ENCODE data around the gene TGFBR2. TPM values are rescaled to one million over a fixed set of nuclear protein-coding genes. Genes with fewer than 3 reads are reported as not detected.

TGFBR2 gene
- total RNA-seq (2014; rRNA removed; shearing (Covaris generic); ENCODE audit: low replicate concordance) = not detected in 2 replicates

DNA sequence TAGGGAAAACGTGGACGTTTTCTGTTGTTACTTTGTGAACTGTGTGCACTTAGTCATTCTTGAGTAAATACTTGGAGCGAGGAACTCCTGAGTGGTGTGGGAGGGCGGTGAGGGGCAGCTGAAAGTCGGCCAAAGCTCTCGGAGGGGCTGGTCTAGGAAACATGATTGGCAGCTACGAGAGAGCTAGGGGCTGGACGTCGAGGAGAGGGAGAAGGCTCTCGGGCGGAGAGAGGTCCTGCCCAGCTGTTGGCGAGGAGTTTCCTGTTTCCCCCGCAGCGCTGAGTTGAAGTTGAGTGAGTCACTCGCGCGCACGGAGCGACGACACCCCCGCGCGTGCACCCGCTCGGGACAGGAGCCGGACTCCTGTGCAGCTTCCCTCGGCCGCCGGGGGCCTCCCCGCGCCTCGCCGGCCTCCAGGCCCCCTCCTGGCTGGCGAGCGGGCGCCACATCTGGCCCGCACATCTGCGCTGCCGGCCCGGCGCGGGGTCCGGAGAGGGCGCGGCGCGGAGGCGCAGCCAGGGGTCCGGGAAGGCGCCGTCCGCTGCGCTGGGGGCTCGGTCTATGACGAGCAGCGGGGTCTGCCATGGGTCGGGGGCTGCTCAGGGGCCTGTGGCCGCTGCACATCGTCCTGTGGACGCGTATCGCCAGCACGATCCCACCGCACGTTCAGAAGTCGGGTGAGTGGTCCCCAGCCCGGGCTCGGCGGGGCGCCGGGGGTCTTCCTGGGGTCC, at the start of gene TGFBR2:
TGFBR2 (plus strand) TSS at position 301 of the 731 bp plus-strand sequence; CDS start at position 584, 283 bp downstream.
- H3K9ac ChIP-seq (ENCODE audit: low read length) = no peak within 1 kb of the TSS

DNA sequence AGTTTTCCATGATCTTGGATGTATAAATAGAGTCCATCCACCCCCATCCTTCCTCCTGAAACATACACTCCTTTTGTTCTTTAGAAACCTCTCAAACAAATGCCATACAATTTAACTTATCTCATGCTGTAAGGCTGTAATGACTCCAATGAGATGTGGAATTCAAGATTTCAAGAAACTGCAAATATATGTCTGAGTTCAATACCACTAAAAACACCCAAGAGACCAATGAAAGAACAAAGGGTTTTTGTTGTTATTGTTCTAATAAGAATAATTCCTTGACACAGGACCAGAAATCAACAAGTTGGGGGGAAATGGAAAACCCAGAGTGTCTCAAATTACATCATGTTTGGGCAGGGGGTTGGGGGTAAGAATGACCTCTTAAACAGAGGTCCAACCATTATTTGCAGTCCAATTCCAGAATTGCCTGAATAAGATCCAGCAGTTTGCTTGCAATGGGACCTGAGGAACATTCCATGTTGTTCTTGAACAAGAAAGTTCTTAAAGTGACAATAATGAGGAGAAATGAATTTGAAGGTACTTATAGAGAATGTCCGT, 48.6 kb upstream of the TGFBR2 start:
- no peak overlapping the region for H2AFZ ChIP-seq (ENCODE audit: low read length)
- peaks cover 4% of the 10 kb centered on the region; the same call in 1 of the 2 replicates for H3K9me3 ChIP-seq (ENCODE audit: low read length)
- H4K20me1 ChIP-seq (ENCODE audit: insufficient read depth, low read depth, low read length) = no peaks in the 10 kb centered on the region
- no peaks in the 10 kb centered on the region for H3K27me3 ChIP-seq (ENCODE audit: low read length)
- no peaks in the 10 kb centered on the region; the same call in 1 of the 2 replicates for H3K9me2 ChIP-seq (replicated peaks; ENCODE audit: insufficient read depth, low read length)
- no peak overlapping the region for H3K4me3 ChIP-seq (ENCODE audit: low read length)
- no peaks in the 10 kb centered on the region for H3K36me3 ChIP-seq (ENCODE audit: insufficient read depth, low read length)
- DNase-seq = no peak
- no peaks in the 10 kb centered on the region for H3K79me2 ChIP-seq (ENCODE audit: low read length)
- no peaks in the 10 kb centered on the region for H3K4me1 ChIP-seq (ENCODE audit: low read length)
- H3K9ac ChIP-seq (ENCODE audit: low read length) = no peak overlapping the region
- H3K27ac ChIP-seq (ENCODE audit: low read length) = no peak overlapping the region
- H3K4me2 ChIP-seq (ENCODE audit: low read depth, low read length, poor library complexity, severe bottlenecking) = no peak overlapping the region

More for the DNA sequence above, at the start of gene TGFBR2:
- no peak within 1 kb of the TSS for H3K27ac ChIP-seq (ENCODE audit: low read length)
- H3K9me2 ChIP-seq (replicated peaks; ENCODE audit: insufficient read depth, low read length) = no peaks in the 10 kb centered on the region; the same call in 1 of the 2 replicates
- H3K4me2 ChIP-seq (ENCODE audit: low read depth, low read length, poor library complexity, severe bottlenecking) = no peak within 1 kb of the TSS
- H3K4me3 ChIP-seq (ENCODE audit: low read length) = no peak within 1 kb of the TSS
- no peaks in the 10 kb centered on the region for H3K27me3 ChIP-seq (ENCODE audit: low read length)
- H4K20me1 ChIP-seq (ENCODE audit: insufficient read depth, low read depth, low read length) = no peaks in the 10 kb centered on the region
- H2AFZ ChIP-seq (ENCODE audit: low read length) = no peak within 1 kb of the TSS
- H3K4me1 ChIP-seq (ENCODE audit: low read length) = no peaks in the 10 kb centered on the region
- H3K36me3 ChIP-seq (ENCODE audit: insufficient read depth, low read length) = no peaks in the 10 kb centered on the region
- no peak for DNase-seq
- H3K79me2 ChIP-seq (ENCODE audit: low read length) = no peaks in the 10 kb centered on the region
- H3K9me3 ChIP-seq (ENCODE audit: low read length) = peaks cover 4% of the 10 kb centered on the region

DNA sequence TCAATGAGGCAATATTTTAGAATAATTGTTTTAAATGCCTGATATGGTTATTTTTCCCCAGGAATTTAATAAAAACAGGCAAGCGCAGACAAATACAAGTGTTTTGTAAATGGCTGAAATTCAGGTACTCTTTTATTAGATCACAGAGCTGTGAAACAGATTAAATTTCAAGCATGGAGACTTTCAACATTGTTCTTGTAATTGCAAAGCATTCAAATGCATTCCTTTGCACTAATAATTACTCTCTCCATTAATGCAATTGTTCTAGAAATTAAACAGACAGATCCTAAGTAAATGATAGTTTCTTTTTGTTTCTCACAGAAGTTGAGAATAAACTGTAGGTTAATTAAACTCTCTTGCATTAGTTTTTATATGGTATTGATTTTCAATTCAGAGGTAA, 42.4 kb upstream of the TGFBR2 start:
- no peak overlapping the region for H3K4me3 ChIP-seq (ENCODE audit: low read length)
- no peak overlapping the region for H3K4me2 ChIP-seq (ENCODE audit: low read depth, low read length, poor library complexity, severe bottlenecking)
- H3K4me1 ChIP-seq (ENCODE audit: low read length) = no peaks in the 10 kb centered on the region
- peaks cover 4% of the 10 kb centered on the region; the same call in 1 of the 2 replicates for H3K9me3 ChIP-seq (ENCODE audit: low read length)
- no peaks in the 10 kb centered on the region for H3K36me3 ChIP-seq (ENCODE audit: insufficient read depth, low read length)
- DNase-seq = no peak
- no peaks in the 10 kb centered on the region for H3K27me3 ChIP-seq (ENCODE audit: low read length)
- no peak overlapping the region for H2AFZ ChIP-seq (ENCODE audit: low read length)
- H3K27ac ChIP-seq (ENCODE audit: low read length) = no peak overlapping the region
- no peaks in the 10 kb centered on the region for H4K20me1 ChIP-seq (ENCODE audit: insufficient read depth, low read depth, low read length)
- no peaks in the 10 kb centered on the region for H3K9me2 ChIP-seq (replicated peaks; ENCODE audit: insufficient read depth, low read length)
- no peak overlapping the region for H3K9ac ChIP-seq (ENCODE audit: low read length)
- H3K79me2 ChIP-seq (ENCODE audit: low read length) = no peaks in the 10 kb centered on the region

DNA sequence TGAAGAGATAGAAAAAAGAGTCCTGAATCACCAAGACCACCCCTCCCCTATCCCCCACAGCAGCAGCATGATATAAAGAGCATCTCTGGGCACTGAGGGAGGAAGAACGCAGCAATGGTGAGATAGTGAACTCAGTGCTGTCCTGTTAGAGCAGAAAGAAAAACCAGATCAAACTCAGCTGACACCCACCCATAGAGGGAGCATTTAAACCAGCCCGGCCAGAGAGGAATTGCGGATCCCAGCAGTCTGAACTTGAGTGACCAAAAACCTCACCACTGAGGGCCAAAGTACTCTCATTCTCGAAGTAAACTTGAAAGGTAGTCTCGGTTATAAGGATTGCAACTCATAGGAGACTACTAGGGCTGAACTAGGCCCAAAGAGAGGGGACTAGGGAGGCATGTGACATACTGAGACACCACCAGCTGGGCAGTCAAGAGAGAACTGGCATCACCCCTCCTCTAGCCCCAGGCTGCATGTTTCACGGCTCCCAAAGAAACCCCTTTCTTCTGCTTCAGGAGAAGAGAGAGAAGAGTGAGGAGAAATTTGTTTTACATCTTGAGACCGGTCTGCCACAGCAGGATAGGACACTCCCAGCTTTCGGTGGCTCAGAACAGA, 39.2 kb upstream of the TGFBR2 start:
- H3K9me3 ChIP-seq (ENCODE audit: low read length) = no peaks in the 10 kb centered on the region
- no peak overlapping the region for H2AFZ ChIP-seq (ENCODE audit: low read length)
- no peaks in the 10 kb centered on the region for H3K79me2 ChIP-seq (ENCODE audit: low read length)
- H3K36me3 ChIP-seq (ENCODE audit: insufficient read depth, low read length) = no peaks in the 10 kb centered on the region
- no peak overlapping the region for H3K4me3 ChIP-seq (ENCODE audit: low read length)
- H3K9me2 ChIP-seq (replicated peaks; ENCODE audit: insufficient read depth, low read length) = no peaks in the 10 kb centered on the region
- no peak overlapping the region for H3K4me2 ChIP-seq (ENCODE audit: low read depth, low read length, poor library complexity, severe bottlenecking)
- no peaks in the 10 kb centered on the region for H3K4me1 ChIP-seq (ENCODE audit: low read length)
- DNase-seq = no peak
- H3K9ac ChIP-seq (ENCODE audit: low read length) = no peak overlapping the region
- no peaks in the 10 kb centered on the region for H3K27me3 ChIP-seq (ENCODE audit: low read length)
- no peak overlapping the region for H3K27ac ChIP-seq (ENCODE audit: low read length)
- no peaks in the 10 kb centered on the region for H4K20me1 ChIP-seq (ENCODE audit: insufficient read depth, low read depth, low read length)

DNA sequence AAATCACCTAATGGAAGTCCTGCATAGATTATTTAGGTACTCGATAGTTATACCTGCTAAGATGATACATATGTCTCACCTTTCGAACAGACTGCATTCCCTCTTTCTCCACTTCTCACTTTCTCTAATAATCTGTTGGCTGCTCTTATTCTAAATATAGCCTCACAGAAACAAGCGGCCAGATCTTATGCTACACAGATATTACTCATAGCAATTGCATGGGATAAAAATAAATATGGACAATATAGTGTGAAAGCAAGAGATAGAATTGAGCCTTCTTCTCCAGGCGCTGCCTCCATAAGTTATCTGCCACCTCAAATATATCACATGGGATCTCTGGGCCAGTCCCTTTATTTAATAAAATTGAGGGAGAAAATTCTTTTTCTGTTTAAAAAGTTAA, 29.5 kb upstream of the TGFBR2 start:
- H3K4me1 ChIP-seq (ENCODE audit: low read length) = no peaks in the 10 kb centered on the region
- no peaks in the 10 kb centered on the region for H3K36me3 ChIP-seq (ENCODE audit: insufficient read depth, low read length)
- no peaks in the 10 kb centered on the region for H4K20me1 ChIP-seq (ENCODE audit: insufficient read depth, low read depth, low read length)
- H3K9me2 ChIP-seq (replicated peaks; ENCODE audit: insufficient read depth, low read length) = no peaks in the 10 kb centered on the region
- H3K27me3 ChIP-seq (ENCODE audit: low read length) = no peaks in the 10 kb centered on the region
- no peak overlapping the region for H3K9ac ChIP-seq (ENCODE audit: low read length)
- H3K9me3 ChIP-seq (ENCODE audit: low read length) = peaks cover 10% of the 10 kb centered on the region
- no peak overlapping the region for H3K4me3 ChIP-seq (ENCODE audit: low read length)
- H3K27ac ChIP-seq (ENCODE audit: low read length) = no peak overlapping the region
- no peak for DNase-seq
- no peak overlapping the region for H2AFZ ChIP-seq (ENCODE audit: low read length)
- no peaks in the 10 kb centered on the region for H3K79me2 ChIP-seq (ENCODE audit: low read length)
- no peak overlapping the region for H3K4me2 ChIP-seq (ENCODE audit: low read depth, low read length, poor library complexity, severe bottlenecking)

DNA sequence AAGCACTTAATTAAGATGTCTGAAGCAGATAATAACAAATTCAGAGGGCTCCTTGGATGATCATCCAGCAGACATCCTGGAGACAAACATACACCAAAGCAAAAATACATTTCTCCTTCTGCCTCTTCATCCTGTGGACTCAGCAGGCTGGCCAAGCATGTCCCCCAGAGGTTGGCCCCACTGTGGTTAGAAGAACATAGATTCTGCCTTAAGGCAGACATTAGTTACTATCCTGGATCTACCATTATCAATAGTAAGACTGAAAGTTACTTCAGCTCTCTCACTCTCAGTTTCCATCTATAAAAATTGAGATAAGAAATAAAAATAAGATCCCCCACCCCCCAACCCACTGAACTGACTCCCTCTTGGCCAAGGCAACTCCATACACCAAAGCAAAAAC, 28.6 kb upstream of the TGFBR2 start:
- Histone ChIP-seq H3K9ac (ENCODE audit: low read length) (no peak overlapping the region), H3K27me3 (ENCODE audit: low read length) (no peaks in the 10 kb centered on the region), H3K4me3 (ENCODE audit: low read length) (no peak overlapping the region), H3K4me1 (ENCODE audit: low read length) (no peaks in the 10 kb centered on the region), H3K9me3 (ENCODE audit: low read length) (peaks cover 13% of the 10 kb centered on the region), H3K27ac (ENCODE audit: low read length) (no peak overlapping the region), H4K20me1 (ENCODE audit: insufficient read depth, low read depth, low read length) (no peaks in the 10 kb centered on the region), H3K36me3 (ENCODE audit: insufficient read depth, low read length) (no peaks in the 10 kb centered on the region), H3K9me2 (replicated peaks; ENCODE audit: insufficient read depth, low read length) (no peaks in the 10 kb centered on the region), H3K4me2 (ENCODE audit: low read depth, low read length, poor library complexity, severe bottlenecking) (no peak overlapping the region), H3K79me2 (ENCODE audit: low read length) (no peaks in the 10 kb centered on the region), H2AFZ (ENCODE audit: low read length) (no peak overlapping the region)
- no peak for DNase-seq

DNA sequence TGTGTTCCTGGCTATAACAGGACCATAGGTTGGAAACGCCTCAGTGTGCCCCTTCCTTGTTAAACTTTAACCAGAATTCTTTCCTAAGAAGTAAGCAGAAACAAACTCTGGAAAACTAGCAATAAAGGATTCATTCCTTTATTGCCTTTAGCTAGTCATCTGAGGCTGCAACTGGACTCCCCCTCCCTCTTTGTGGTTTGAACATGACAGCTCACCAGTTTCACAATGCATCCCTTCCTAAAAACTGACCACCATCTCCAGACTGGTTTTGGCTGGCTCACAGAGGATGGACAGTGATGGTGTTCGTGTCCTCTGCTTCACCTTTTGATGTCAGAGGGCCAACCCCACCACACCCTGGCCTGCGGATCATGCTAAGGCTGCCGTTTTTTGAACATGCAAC, 27.9 kb upstream of the TGFBR2 start:
- no peak overlapping the region for H3K4me3 ChIP-seq (ENCODE audit: low read length)
- H4K20me1 ChIP-seq (ENCODE audit: insufficient read depth, low read depth, low read length) = no peaks in the 10 kb centered on the region
- H3K27me3 ChIP-seq (ENCODE audit: low read length) = no peaks in the 10 kb centered on the region
- no peaks in the 10 kb centered on the region for H3K79me2 ChIP-seq (ENCODE audit: low read length)
- H3K9ac ChIP-seq (ENCODE audit: low read length) = no peak overlapping the region
- no peak overlapping the region for H2AFZ ChIP-seq (ENCODE audit: low read length)
- peaks cover 13% of the 10 kb centered on the region for H3K9me3 ChIP-seq (ENCODE audit: low read length)
- DNase-seq = no peak
- no peaks in the 10 kb centered on the region for H3K4me1 ChIP-seq (ENCODE audit: low read length)
- H3K36me3 ChIP-seq (ENCODE audit: insufficient read depth, low read length) = no peaks in the 10 kb centered on the region
- H3K9me2 ChIP-seq (replicated peaks; ENCODE audit: insufficient read depth, low read length) = no peaks in the 10 kb centered on the region
- no peak overlapping the region for H3K27ac ChIP-seq (ENCODE audit: low read length)
- no peak overlapping the region for H3K4me2 ChIP-seq (ENCODE audit: low read depth, low read length, poor library complexity, severe bottlenecking)

DNA sequence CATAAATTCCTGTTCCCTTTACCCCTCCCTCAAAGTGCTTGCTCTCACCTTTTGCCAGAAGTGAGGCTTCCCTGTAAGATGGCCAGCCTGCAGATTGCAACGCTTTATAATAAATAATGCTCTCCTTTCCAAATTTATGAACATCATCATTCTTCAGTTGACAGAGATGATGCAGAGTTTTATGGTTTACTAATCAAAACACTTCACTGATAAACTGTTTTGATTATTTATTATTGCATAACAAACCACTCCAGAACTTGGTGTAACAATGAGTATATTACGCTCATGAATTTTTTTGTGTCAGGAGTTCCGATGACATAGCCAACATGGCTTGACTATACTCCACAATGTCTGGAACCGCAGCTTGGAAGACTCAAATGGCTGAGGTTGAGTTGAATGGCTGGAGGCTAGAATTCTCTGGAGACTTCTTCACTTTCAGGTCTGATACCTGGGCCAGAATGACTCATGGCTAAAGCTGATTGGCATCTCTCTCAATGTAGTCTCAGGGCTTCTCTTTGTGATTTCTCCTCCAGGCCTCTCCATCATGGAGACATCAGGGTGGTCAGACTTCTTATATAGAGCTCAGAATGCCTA, 27.3 kb upstream of the TGFBR2 start:
- Histone ChIP-seq H3K27ac (ENCODE audit: low read length) (no peak overlapping the region), H3K9ac (ENCODE audit: low read length) (no peak overlapping the region), H3K4me1 (ENCODE audit: low read length) (no peaks in the 10 kb centered on the region), H3K9me2 (replicated peaks; ENCODE audit: insufficient read depth, low read length) (no peaks in the 10 kb centered on the region), H3K79me2 (ENCODE audit: low read length) (no peaks in the 10 kb centered on the region), H3K4me3 (ENCODE audit: low read length) (no peak overlapping the region), H3K4me2 (ENCODE audit: low read depth, low read length, poor library complexity, severe bottlenecking) (no peak overlapping the region), H3K27me3 (ENCODE audit: low read length) (no peaks in the 10 kb centered on the region), H3K36me3 (ENCODE audit: insufficient read depth, low read length) (no peaks in the 10 kb centered on the region), H3K9me3 (ENCODE audit: low read length) (peaks cover 13% of the 10 kb centered on the region), H4K20me1 (ENCODE audit: insufficient read depth, low read depth, low read length) (no peaks in the 10 kb centered on the region), H2AFZ (ENCODE audit: low read length) (no peak overlapping the region)
- DNase-seq = no peak
